ENCODE measurements around the gene ENTPD1. TPM values are rescaled to one million over a fixed set of nuclear protein-coding genes. Genes with fewer than 3 reads are reported as not detected.

Gene ENTPD1
- total and polyA plus RNA-seq, 10 of the 15 experiments (the other 5 are each of a cell fraction or from before 2014, with no cell fraction given) = 110 to 413 (median 161) TPM

DNA sequence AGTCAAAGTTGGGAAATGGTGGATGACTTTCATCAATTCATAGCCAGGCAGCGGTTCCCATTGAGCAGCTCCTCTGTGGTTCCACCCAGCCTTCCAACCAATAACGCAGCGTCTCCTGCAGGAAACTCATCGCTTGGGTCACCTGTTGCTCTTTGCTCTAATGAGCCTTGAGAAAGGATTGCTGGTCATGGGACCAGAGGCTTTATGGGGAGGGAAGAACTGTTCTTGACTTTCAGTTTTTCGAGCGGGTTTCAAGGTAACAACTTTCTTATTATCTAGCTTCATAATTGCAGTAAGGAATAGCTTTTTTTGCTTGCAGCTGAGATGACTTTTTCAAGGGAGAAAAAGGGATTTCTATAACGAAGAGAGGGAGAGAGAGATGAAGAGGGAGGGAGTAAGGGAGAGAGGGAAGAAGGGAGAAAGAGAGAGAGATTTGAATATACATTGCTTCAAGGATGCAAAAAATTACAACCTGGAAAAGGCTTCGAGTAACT is 405 bp upstream of the ENTPD1 start:
- Histone ChIP-seq H3K4me3 (peak overlapping the region; percentile 94), H4K20me1 (ENCODE audit: control insufficient read depth, insufficient read depth) (no peaks in the 10 kb centered on the region), H3K79me2 (ENCODE audit: control insufficient read depth, insufficient read depth, low read length) (peaks cover 55% of the 10 kb centered on the region), H3K4me2 (ENCODE audit: control insufficient read depth, insufficient read depth) (peak overlapping the region; percentile 83), H3K36me3 (ENCODE audit: control insufficient read depth in 2 of 2, insufficient read depth in 2 of 2, low read length in 1 of 2) (no peaks in the 10 kb centered on the region), H3K9ac (ENCODE audit: control insufficient read depth, insufficient read depth, low read length) (peak overlapping the region; percentile 82), H3K9me3 (replicated peaks; ENCODE audit: control insufficient read depth, insufficient read depth, low read length) (no peaks in the 10 kb centered on the region; the same call in 2 of the 3 replicates), H3K27me3 (replicated peaks in 1 of 2; ENCODE audit: control insufficient read depth in 2 of 2, insufficient read depth in 2 of 2, low read length in 1 of 2) (no peaks in the 10 kb centered on the region), H3K4me1 (ENCODE audit: control insufficient read depth, insufficient read depth, low read length) (peaks cover 15% of the 10 kb centered on the region; the same call in 1 of the 2 replicates), H3K27ac (ENCODE audit: control insufficient read depth, insufficient read depth) (peak overlapping the region; percentile 96), H2AFZ (ENCODE audit: control insufficient read depth, low read depth, low read length) (peak overlapping the region; percentile 3; the same call in 1 of the 2 replicates)
- ATAC-seq (peak; percentile 48), FAIRE-seq (no peak), DNase-seq (ENCODE audit: low read depth, low spot score) (peak; percentile 90)
- ChIA-PET RAD21 (ENCODE audit: unreplicated experiment) (interaction anchor here (0.6 to 11.1 kb wide), 15 partner anchors 10 to 546 kb away, joined by 3 to 374 read pairs (median 9); partner anchors contain the start of gene TCTN3), CTCF (interaction anchor here (0.6 to 9.9 kb wide), 9 partner anchors 14 to 809 kb away, joined by 3 to 187 read pairs (median 8); partner anchors contain the start of gene TCTN3), POLR2A (interaction anchor here (0.7 to 10.1 kb wide), 16 partner anchors 9 to 917 kb away, joined by 3 to 313 read pairs (median 4); partner anchors contain the start of gene TCTN3), SMC1A (ENCODE audit: uncharacterized antibody, unreplicated experiment) (interaction anchor here (0.7 to 12.3 kb wide), 20 partner anchors 11 to 109 kb away, joined by 3 to 547 read pairs (median 6); partner anchors contain the start of gene TCTN3)
- in situ Hi-C loops (cut with MboI) = loop anchor here (10.0 kb wide), 1 partner anchor 461 kb away; the partner anchor contains the start of gene PDLIM1
- intact Hi-C loops (cut with micrococcal nuclease; ENCODE audit: unreplicated experiment) = loop anchor here (10.0 kb wide), 1 partner anchor 461 kb away; the partner anchor contains the start of gene PDLIM1
- no TSS peak for BruUV-seq (replicated peaks)
- under 1% methylated on average over 8 of the region's 8 CpGs for WGBS (ENCODE audit: insufficient coverage, insufficient replicate concordance, low lambda C conversion rate, missing lambda C conversion rate)
- TF ChIP-seq SRF (IDR thresholded peaks at IDR 0.05; ENCODE audit: low read depth in 2 of 2, low read length in 2 of 2) = no peak
- no peak for TF ChIP-seq SREBF1 (IDR thresholded peaks at IDR 0.05; ENCODE audit: low read length)
- no peak for TF ChIP-seq BRCA1 (IDR thresholded peaks at IDR 0.05; ENCODE audit: low read depth, low read length)
- TF ChIP-seq MYC (IDR thresholded peaks at IDR 0.05; ENCODE audit: insufficient read depth, insufficient read length, insufficient replicate concordance, low read length, severe bottlenecking) = no peak
- peak; percentile 98 for TF ChIP-seq RFX5 (IDR thresholded peaks at IDR 0.05; ENCODE audit: low read depth, low read length)
- TF ChIP-seq IRF5 (IDR thresholded peaks at IDR 0.05; ENCODE audit: borderline replicate concordance) = no peak
- TF ChIP-seq LARP7 (IDR thresholded peaks at IDR 0.05) = no peak
- no peak; the same call in 1 of the 2 replicates for TF ChIP-seq CBX5 (IDR thresholded peaks at IDR 0.05; ENCODE audit: low read depth)
- no peak for TF ChIP-seq NR2F1 (conservative IDR thresholded peaks at IDR 0.05)
- no peak for TF ChIP-seq NR2C1 (IDR thresholded peaks at IDR 0.05)
- TF ChIP-seq MYB (IDR thresholded peaks at IDR 0.05; ENCODE audit: borderline replicate concordance, low read depth, low read length) = no peak
- TF ChIP-seq KLF5 (IDR thresholded peaks at IDR 0.05; ENCODE audit: partially characterized antibody) = no peak
- TF ChIP-seq FOS (IDR thresholded peaks at IDR 0.05; ENCODE audit: borderline replicate concordance, extremely low read depth, insufficient read length) = no peak
- no peak for TF ChIP-seq JUND (IDR thresholded peaks at IDR 0.05; ENCODE audit: low read depth, low read length)
- TF ChIP-seq, protein P1, sequence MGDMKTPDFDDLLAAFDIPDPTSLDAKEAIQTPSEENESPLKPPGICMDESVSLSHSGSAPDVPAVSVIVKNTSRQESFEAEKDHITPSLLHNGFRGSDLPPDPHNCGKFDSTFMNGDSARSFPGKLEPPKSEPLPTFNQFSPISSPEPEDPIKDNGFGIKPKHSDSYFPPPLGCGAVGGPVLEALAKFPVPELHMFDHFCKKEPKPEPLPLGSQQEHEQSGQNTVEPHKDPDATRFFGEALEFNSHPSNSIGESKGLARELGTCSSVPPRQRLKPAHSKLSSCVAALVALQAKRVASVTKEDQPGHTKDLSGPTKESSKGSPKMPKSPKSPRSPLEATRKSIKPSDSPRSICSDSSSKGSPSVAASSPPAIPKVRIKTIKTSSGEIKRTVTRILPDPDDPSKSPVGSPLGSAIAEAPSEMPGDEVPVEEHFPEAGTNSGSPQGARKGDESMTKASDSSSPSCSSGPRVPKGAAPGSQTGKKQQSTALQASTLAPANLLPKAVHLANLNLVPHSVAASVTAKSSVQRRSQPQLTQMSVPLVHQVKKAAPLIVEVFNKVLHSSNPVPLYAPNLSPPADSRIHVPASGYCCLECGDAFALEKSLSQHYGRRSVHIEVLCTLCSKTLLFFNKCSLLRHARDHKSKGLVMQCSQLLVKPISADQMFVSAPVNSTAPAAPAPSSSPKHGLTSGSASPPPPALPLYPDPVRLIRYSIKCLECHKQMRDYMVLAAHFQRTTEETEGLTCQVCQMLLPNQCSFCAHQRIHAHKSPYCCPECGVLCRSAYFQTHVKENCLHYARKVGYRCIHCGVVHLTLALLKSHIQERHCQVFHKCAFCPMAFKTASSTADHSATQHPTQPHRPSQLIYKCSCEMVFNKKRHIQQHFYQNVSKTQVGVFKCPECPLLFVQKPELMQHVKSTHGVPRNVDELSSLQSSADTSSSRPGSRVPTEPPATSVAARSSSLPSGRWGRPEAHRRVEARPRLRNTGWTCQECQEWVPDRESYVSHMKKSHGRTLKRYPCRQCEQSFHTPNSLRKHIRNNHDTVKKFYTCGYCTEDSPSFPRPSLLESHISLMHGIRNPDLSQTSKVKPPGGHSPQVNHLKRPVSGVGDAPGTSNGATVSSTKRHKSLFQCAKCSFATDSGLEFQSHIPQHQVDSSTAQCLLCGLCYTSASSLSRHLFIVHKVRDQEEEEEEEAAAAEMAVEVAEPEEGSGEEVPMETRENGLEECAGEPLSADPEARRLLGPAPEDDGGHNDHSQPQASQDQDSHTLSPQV (IDR thresholded peaks at IDR 0.05) = no peak
- no peak for TF ChIP-seq ZNF622 (IDR thresholded peaks at IDR 0.05)
- no peak for TF ChIP-seq IRF3 (IDR thresholded peaks at IDR 0.05)
- TF ChIP-seq WRNIP1 (IDR thresholded peaks at IDR 0.05; ENCODE audit: borderline replicate concordance, low read depth, low read length) = no peak
